GM12864 (cell line): ENCODE results near the gene RAB33A.

Experiments used
- DNase-seq: peaks from one replicate; pipeline ENCODE4 v3.0.0-alpha.2; 2011; ENCODE audit warnings: low read depth
- H3K4me3 ChIP-seq: 2 replicates; pipeline ENCODE4 v1.5.1; 2011; ENCODE audit warnings: mild to moderate bottlenecking, low read depth, low read length, control low read depth
- CTCF ChIP-seq: IDR thresholded peaks from 2 replicates; pipeline ENCODE4 v1.5.1; 2011; ENCODE audit warnings: low read depth, mild to moderate bottlenecking, moderate library complexity, low read length, control low read depth, inconsistent platforms; ENCODE audit errors: missing control alignments

Gene RAB33A

DNA sequence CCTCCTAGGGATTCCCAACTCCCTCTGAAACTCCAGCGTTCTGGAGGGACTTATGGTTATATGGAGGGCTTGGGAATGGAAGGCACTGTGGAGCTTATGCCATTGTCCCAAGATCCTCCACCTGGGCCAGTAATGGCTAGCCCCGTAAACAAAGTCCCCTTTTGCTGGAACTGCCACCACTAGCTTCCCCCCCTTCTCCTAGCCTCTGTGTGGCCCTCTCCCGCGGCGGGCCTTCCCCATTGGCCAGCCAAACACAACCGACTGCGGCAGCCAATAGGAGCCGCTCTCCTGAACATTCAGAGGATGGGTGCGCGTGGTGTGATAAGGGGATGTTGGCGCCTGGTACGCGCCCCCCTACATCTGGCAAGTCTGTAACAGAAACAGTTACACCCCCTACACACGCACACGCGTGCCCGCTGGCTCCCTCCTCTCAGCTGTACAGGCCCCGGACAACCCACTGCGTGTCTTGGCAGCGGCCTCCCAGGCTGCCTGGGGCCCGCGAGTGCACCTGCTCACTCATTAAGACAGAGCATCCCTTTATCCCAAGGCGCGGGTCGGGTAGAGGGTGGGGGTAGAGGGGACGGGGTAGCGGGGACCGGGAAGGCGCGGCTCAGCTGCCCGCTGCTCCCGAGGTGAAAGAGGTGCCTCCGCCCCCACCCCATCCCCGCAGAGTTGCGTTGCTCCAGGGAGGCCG lies 863 bp upstream of the RAB33A start:
- no peak for DNase-seq
- H3K4me3 ChIP-seq, result peak overlapping the region; percentile 80
- no peak for TF ChIP-seq CTCF

DNA sequence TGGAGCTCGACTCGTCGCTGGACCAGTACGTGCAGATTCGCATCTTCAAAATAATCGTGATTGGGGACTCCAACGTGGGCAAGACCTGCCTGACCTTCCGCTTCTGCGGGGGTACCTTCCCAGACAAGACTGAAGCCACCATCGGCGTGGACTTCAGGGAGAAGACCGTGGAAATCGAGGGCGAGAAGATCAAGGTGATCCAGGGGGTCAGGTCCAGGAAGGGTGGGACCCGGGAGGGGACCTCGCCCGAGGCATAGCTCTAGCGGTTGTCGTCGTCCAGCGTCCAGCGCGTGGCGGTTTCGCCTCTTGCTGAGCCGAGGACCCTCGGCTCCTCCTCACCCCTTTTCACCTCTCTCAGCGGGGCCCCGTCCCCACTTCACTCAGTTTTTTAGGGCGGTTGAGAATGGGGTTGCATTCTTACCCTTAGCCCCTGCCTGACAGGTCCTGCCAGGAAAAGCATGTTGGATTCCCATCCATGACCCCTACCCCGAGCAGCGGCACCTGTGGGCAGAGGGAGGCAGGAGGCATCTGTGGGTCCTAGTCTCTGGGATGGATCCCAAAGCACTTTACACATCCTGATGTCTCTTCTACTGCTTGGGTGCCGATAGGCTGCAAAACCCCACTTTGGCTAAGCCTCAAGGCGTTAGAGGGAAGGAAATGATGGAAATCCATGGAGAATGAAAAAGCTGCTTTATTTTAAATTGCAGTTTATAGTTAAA lies 524 bp downstream of the RAB33A start:
- no peak for TF ChIP-seq CTCF
- peak overlapping the region; percentile 80 for H3K4me3 ChIP-seq
- no peak for DNase-seq

GRCh38 chrX:130173190-130173895 lies 1.6 kb downstream of the RAB33A start:
- H3K4me3 ChIP-seq, result peak overlapping the region; percentile 80
- DNase-seq, result no peak
- TF ChIP-seq CTCF, result no peak

- H3K4me3 ChIP-seq, result peak overlapping the region; percentile 80
- DNase-seq, result no peak
- TF ChIP-seq CTCF, result no peak
Measured at GRCh38 chrX:130174045-130174704, 2.4 kb downstream of the RAB33A start.

GRCh38 chrX:130174937-130175336 lies 3.2 kb downstream of the RAB33A start:
- H3K4me3 ChIP-seq, result no peak overlapping the region
- DNase-seq, result no peak
- no peak for TF ChIP-seq CTCF

- TF ChIP-seq CTCF, result no peak
- DNase-seq, result no peak
- H3K4me3 ChIP-seq, result no peak overlapping the region
Measured at GRCh38 chrX:130176354-130176776, 4.6 kb downstream of the RAB33A start.
